Activated T-helper 1 cell treated with anti-CD3 and anti-CD28 coated beads, Interleukin-2, amount 50 U/mL, for 16 hours (primary cell): ENCODE results near the gene TH.
"Not testable (repeated sequence)": the region's sequence is repeated elsewhere in the genome, so short reads cannot be mapped to it uniquely, and the experiment has no call there.

Experiments
- DNase-seq, 2 donors: peaks; one replicate each; pipeline ENCODE4 v3.0.0-alpha.2; 2020; ENCODE audit warnings: low read depth in 1 of 2, low spot score in 1 of 2

TH gene

DNA sequence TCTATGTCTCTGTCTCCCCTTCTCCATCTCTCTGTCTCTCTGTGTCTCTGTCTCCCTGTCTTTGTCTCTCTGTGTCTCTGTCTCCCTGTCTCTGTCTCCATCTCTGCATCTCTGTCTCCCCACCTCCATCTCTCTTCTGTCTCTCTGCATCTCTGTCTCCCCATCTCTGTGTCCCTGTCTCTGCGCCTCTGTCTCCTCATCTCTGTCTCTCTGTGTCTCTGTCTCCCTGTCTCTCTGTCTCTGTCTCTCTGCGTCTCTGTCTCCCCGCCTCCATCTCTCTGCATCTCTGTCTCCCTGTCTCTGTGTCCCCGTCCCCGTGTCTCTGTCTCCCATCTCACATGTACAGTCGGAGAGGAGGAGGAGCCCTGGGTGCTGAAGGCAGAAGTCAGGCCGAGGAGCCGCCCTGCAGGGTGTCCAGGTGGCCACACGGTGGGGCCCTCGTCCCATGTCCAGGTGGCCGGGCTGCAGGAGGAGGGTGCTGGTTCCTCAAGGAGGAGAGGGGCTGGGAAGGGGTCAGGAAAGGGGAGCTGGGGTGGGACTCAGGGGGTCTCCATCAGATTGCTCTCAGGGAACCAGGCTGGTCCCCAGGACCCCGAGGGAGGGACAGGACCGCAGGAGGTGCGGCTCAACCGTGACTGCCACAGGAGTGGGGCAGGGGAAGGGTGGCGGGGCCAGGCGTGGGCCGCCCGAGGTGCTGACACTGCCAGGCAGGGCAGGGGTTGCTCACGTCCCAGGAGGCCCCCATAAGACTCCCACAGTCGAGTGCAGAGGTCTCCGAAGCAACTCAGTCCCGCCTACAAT, 25.6 kb upstream of the TH start:
- peak; percentile 30 to 49 for DNase-seq

GRCh38 chr11:2195756-2196088, 24.1 kb upstream of the TH start:
- DNase-seq = no peak

- peak; percentile 21 to 23 for DNase-seq
These were observed 23.5 kb upstream of the TH start for GRCh38 chr11:2194877-2195755.

DNA sequence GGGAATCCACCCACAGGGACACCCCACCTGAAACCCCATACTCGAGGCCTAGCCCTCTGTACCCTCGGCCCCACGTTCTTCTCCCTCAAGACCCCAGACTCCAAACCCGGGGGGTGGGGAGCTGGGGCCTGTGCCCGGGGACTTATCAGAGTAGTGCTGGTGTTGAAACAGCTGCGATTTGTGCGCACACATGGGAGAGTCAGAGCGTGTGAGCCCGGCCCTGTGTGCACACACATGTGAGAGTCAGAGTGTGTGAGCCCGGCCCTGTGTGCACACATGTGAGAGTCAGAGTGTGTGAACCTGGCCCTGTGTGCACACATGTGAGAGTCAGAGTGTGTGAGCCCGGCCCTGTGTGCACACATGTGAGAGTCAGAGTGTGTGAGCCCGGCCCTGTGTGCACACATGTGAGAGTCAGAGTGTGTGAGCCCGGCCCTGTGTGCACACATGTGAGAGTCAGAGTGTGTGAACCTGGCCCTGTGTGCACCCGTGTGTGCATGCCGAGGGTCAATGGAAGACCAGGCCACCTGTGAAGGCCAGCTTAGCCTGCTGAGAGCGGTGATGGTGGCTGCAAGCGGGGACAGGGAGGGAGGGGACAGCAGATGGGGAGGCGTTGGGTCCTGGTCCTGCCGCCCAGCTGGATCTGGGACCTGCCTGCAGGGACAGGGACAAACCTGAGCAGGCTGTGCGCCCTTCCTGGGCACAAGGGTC, 22.4 kb upstream of the TH start:
- not testable (repeated sequence) for DNase-seq

- DNase-seq = no peak
These were observed 21.7 kb upstream of the TH start for GRCh38 chr11:2193099-2193887.

DNA sequence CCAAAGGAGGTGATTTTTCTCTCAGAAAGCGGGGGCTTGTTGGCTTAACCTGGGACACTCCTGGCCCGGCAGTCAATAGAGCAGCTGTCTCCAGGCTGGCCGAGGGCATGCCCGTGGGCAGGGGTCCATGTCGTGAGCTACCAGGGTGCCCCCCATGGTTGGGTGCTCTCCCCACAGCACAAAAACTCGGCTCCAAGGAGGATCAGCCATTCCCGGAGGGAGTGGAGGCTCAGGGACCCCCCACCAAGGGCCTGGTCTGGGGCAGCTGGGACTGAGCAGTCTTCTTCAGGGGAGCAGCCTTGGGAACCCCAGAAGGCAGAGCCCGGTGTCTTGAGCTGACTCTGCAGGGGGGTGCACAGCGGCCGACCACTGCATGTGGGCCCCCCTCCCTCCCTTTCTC, 20.8 kb upstream of the TH start:
- DNase-seq = no peak

DNA sequence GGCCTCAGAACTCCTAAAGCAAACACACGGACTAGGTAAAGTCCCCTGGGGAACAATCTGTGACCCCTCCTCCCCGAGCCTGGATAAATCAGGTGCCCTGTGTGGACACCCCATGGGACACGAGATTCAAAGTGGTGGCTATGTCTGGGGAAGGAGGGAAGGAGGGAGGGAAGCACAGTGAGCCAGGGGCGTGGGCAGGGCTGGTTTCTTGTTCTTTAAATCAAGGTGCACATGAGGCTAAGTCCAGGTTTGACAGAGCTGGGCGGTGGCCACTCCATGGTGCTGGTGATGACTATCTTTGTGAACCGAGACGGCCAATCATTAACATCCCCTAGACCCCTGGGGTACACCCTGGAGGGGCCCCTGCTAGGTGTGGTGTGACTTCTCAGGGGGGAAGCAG, 20.3 kb upstream of the TH start:
- DNase-seq = no peak

DNA sequence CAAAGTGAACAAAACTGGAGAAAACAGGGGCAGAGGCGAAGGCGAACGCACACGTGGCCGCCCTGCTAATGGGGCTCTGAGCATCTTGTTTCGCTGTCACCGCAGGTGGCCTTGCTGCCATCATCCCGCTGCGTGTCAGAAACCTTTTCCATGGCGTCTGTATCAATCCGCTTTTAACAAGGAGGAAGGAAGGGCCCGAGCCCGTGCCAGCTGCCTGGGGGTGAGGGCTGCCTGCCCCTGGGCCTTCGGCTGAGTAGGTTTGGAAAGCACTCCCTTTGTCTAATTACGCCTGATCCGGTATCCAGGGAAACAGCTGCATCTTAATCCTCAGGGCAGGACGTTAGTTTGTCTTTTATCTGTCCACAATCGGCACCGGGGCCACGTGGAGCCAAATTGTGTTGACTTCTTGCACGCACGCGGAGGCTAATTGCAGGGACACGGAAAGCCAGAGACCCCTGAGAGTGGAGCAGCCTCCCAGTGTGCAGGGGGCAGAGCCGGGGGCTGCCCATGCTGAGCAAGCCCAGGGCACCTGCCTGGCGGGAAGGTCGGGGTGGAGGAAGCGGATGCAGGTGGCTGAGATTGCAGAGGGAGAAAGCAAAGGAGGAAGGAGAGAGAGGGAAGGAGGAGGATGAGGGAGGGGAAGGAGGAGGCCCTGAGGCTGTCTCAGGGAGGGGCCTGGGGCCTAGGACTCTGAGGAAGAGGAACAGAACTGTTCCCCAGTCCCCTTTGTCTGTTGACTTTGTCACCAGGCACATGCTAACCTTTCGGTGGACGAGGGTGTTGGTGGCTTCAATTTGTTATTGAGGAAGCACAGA, 19.2 kb upstream of the TH start:
- DNase-seq = no peak

- DNase-seq = no peak
These were observed 18.5 kb upstream of the TH start for GRCh38 chr11:2189938-2190656.

DNA sequence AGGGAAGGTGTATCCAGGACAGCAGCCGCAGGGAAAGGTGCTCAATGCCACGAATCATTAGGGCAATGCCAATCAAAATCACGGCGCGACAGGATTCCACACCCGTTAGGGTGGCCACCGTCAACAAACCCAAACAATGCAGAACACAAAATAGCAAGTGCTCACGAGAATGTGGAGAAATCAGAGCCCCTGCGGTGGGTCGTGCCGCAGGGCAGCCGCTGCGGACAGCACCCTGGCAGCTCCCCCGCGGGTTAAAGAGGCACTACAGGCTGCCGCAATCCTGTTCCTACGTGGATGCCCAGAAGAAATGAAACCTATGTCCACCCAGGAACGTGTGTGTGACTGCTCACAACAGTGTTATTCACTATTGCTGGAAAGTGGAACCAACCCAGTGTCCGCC, 17.1 kb upstream of the TH start:
- no peak for DNase-seq

GRCh38 chr11:2187280-2187707, 15.7 kb upstream of the TH start:
- no peak for DNase-seq

DNA sequence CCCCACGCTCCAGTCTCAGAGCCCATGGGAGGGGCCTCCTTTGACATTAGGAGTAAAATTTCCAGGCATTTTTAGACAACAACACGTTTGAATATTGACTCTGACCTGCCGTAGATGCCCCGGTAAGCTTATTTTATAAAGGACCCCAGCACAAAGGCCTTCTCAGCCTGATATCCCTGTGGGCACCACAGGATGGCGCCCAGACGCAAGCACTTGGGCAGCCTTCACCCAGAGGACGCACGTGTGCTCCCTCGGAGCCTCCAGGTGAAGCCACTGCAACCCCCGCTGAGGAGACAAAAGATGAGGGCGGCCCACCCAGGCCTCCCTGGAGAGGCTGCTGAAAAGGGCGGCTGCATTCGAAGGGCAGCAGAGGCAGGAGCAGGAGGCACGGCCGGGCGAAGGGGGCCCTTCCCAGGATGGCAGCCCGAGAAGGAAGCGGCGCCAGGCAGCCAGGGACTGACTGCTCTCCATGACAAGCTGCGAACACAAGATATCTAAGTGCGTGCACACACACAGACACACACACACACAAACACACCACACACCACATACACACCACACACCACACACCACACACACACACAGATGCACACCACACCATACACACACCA, 15.2 kb upstream of the TH start:
- DNase-seq = no peak

DNA sequence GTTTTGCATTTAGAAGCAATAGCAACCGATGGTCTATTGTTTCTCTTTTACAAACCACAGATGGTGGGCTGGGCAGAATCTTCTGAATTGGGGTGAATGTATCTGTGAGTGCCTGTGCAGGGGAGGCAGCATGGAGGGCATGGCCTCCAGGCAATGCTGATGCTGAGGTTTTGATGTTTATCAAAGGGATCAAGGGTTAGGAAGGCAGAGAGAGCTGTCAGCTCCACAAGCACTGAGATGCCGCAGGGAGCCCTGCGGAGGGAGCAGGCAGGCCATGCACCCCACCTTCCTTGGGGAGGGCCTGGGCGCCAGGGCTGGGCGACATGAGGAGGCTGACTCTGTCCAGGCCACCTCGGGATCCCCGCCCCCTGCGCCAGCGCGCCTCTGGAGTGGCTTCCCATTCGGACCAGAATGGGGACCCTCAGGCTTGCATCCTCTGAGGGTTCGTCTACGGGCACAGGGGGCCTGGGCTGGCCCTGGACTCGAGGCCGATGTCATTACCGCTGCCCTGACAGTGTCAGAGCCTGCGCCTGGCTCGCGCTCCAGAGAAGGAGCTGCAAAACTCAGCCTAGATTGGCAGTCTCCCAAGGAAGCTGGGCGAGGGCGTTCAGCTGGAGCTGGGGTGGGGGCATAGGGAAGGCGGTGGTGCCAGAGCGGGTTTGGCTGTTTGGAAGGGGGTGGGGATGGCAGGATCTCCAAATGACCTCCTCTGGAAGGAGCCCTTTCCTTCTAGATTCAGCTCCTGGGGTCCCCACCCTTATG, 13.9 kb upstream of the TH start:
- no peak for DNase-seq

- no peak for DNase-seq
These were observed 11.3 kb upstream of the TH start for GRCh38 chr11:2182692-2183474.

GRCh38 chr11:2182075-2182474, 10.5 kb upstream of the TH start:
- DNase-seq = no peak

DNA sequence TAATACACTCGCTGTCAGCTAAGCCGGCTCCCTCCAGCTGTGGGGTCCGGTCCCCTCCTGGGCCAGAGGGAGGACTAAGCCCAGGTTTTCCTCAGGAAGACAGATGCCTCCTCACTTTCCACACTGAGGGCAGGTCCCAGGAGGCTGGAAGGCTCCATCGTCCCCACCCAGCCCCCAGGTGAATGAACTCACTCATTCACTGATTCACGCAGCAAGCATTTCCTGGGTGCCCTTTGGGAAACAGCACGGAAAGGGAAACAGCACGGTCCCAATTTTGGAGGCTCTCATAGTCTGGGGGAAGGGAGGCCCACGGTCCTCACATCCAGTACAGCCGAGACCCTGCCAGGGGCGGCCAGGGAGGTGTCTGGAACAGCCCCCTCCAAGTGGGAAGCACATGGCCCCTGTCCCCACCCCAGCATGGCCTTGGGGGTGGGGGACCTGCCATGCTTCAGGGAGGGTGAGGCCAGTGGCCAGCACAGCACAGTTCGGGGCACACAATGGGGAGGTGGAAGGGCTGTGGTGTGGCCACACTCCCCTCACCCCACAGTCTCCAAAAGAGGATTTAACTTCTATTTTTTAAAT, 9.3 kb upstream of the TH start:
- DNase-seq = no peak

GRCh38 chr11:2180347-2180746, 8.7 kb upstream of the TH start:
- DNase-seq = no peak
